ENCODE data around the gene TMEM14B.
A peak's percentile ranks its signal among the peaks of the same experiment; 100 is the strongest.
"Not testable (repeated sequence)": the region's sequence is repeated elsewhere in the genome, so short reads cannot be mapped to it uniquely, and the experiment has no call there.

Gene TMEM14B

DNA sequence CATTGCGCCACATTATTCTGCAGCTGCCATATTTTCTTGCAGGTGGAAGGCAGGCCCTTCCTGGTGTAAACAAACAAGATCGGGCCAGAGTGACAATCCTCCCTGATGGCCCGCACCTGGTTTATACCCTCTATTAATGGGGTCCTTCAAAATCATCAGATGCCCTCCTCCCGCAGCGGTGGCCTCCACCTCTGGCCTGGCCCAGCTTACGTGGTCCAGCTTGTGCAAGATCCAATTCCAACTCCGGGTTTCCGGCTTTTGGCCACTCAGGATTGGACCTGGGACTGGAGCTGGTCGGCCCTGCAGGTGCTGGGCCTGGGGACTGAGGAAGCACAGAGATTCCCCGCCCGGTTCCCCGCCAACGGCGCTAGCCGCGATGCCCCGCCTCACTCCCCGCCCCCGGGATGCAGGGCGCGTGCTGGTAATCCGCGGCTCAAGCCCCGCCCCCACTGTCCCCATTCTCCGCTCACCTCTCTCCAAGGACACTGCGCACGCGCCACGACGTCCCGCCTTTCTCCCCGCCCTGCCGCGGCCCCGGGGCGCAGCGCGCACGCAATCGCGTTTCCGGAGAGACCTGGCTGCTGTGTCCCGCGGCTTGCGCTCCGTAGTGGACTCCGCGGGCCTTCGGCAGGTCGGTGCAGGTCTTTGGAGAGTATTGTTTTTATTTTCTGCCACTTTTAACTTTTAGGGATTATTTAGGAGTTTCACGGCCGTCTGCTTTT, at the start of gene TMEM14B:
Gene TMEM14B, plus strand, starts transcription at position 555 of the 722 bp plus-strand sequence. CDS start 1,441 bp downstream, outside the sequence.
- peak; percentile 94 for DNase-seq (ENCODE audit: low read depth, low spot score)

DNA sequence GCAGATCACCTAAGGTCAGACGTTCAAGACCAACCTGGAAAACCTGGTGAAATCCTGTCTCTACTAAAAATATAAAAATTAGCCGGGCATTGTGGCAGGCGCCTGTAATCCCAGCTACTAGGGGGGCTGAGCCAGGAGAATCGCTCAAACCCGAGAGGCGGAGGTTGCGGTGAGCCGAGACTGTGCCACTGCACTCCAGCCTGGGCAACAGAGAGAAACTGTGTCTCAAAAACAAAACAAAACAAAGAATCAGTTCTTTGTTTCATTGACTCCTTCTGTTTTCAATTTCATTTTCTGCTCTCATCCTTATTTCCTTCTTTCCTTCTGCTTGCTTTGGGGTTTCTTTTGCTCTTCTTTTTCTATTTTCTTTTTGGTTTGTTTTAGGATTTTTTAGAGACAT, 33.6 kb upstream of the TMEM14B start:
- no peak for DNase-seq (ENCODE audit: low read depth, low spot score)

DNA sequence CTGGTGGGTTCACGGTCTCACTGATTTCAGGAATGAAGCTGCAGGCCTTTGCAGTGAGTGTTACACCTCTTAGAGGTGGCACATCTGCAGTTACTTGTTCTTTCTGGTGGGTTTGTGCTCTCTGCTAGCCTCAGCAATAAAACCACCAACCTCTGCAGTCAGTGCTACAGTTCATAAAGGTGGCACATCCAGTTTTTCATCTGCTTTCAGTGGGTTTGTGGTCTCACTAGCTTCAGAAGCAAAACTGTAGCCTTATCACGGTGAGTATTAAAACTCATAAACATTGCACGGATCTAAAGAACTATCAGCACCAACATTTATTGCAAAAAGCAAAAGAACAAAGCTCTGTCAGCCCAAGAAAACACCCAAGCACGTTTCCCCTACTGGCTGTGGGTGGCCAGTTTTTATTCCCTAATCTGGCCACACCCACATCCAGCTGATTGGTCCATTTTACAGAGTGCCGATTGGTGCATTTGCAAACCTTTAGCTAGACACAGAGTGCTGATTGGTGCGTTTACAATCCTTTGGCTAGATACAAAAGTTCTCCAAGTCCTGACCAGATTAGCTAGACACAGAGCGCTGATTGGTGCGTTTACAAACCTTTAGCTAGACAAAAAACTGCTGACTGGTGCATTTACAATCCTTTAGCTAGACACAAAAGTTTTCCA, 28.2 kb upstream of the TMEM14B start:
- DNase-seq (ENCODE audit: low read depth, low spot score) = no peak

DNA sequence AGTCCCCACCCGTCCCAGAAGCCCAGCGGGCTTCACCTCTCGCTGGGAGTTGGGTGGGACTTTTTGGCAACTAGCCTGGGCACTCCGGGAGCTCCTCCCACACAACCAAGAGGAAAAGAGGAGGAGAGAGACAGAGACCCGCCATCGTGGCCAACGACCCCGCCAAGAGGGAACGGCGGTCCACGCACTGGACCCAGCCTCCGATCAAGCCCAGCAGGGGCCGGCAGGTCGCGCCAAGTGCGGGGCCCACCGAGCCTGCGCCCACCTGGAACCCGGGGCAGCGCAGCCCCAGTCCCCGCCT, 27.7 kb upstream of the TMEM14B start:
- DNase-seq (ENCODE audit: low read depth, low spot score) = no peak

GRCh38 chr6:10720265-10720959, 27.2 kb upstream of the TMEM14B start:
- DNase-seq (ENCODE audit: low read depth, low spot score) = no peak

DNA sequence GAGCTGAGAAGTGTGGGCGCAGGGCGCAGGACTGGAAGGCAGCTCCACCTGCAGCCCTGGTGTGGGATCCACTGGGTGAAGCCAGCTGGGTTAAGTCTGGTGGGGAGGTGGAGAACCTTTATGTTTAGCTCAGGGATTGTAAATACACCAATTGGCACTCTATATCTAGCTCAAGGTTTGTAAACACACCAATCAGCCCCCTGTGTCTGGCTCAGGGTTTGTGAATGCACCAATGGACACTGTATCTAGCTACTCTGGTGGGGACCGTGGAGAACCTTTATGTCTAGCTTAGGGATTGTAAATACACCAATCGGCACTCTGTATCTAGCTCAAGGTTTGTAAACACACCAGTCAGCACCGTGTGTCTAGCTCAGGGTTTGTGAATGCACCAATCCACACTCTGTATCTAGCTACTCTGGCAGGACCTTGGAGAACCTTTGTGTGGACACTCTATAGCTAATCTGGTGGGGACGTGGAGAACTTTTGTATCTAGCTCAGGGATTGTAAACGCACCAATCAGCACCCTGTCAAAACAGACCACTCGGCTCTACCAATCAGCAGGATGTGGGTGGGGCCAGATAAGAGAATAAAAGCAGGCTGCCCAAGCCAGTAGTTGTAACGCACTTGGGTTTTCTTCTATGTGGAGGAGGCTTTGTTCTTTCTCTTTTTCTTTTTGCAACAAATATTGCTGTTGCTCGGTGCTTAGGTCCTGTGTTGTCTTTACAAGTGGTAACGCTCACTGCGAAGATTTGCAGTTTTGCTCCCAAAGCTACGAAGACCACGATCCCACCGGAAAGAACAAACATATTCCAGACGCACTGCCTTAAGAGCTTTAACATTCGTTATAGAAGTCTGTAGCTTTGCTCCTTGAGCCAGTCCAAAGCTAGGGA, 26.4 kb upstream of the TMEM14B start:
- DNase-seq (ENCODE audit: low read depth, low spot score) = not testable (repeated sequence)

DNA sequence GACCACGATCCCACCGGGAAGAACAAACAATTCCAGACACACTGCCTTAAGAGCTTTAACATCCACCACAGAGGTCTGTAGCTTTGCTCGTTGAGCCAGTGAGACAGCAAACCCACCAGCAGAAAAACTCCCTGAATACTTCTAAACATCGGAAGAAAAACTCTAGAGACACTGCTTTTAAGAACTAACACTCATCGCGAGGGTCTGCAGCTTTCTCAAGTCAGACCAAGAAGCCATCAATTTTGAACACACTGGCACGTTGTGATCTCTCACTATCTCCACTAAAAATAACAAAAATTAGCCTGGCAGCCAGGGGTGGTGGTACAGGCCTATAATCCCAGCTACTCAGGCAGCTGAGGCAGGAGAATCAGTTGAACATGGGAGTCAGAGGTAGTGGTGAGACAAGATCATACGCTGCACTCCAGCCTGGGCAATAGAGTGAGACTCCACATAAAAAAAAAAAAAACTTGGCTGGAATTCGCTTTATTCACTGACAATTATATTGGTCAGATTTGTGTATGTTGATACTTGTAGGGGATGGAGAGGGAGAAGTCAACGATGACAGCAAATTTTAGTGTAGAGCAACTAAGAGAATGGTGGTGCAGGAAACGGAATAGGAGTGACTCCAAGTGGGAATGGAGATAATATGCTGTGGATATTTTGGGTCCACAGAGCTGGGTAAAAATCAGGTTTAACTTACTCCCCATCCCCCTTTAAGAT, 25.6 kb upstream of the TMEM14B start:
- DNase-seq (ENCODE audit: low read depth, low spot score) = no peak

GRCh38 chr6:10722570-10722819, 25.1 kb upstream of the TMEM14B start:
- no peak for DNase-seq (ENCODE audit: low read depth, low spot score)

- DNase-seq (ENCODE audit: low read depth, low spot score) = peak; percentile 94
Measured at GRCh38 chr6:10722820-10723566, 24.6 kb upstream of the TMEM14B start, which contains the start of gene TMEM14C. TMEM14C (plus strand) TSS chr6:10723070; CDS start chr6:10724614, 1,544 bp downstream.

- no peak for DNase-seq (ENCODE audit: low read depth, low spot score)
Measured at GRCh38 chr6:10723567-10723881, 24.1 kb upstream of the TMEM14B start.

GRCh38 chr6:10725044-10725443, 22.6 kb upstream of the TMEM14B start:
- no peak for DNase-seq (ENCODE audit: low read depth, low spot score)

DNA sequence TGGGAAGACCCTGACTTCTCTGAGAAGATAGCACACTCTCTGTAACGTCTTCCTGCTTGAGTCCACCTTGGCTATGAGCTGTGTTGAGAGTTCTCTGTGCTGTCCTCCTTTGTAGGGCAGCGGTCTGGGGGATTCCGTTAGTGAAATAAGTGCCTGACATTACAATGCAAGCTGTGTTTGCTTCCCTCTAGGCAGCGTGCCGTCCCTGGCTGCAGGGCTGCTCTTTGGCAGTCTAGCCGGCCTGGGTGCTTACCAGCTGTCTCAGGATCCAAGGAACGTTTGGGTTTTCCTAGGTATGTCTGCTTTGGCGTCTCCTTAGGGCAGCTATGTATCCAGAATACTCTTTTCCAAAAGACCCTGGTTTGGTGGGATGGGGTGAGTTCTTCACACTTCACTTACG, 21.9 kb upstream of the TMEM14B start:
- DNase-seq (ENCODE audit: low read depth, low spot score) = no peak

GRCh38 chr6:10730254-10730653, 17.4 kb upstream of the TMEM14B start:
- DNase-seq (ENCODE audit: low read depth, low spot score) = no peak

DNA sequence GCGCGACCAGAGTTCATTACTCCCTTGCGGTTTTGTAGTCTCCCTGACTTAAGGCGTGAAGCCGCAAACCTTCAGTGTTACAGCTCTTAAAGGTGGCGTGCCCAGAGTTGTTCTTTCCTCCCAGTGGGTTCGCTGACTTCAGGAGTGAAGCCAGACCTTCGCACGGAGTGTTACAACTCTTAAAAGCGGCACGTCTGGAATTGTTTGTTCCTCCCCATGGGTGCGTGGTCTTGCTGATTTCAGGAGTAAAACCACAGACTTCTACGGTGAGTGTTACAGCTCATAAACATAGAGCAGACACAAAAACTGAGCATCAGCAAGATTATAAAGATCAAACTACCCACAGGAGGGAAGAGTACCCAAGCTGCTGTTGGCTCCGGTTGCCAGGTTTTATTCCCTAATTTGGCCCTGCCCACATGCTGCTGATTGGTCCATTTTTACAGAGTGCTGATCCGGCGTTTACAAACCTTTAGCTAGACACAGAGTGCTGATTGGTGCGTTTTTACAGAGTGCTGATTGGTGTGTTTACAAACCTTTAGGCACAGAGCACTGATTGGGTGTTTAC, 14.4 kb upstream of the TMEM14B start:
- DNase-seq (ENCODE audit: low read depth, low spot score) = no peak

- no peak for DNase-seq (ENCODE audit: low read depth, low spot score)
Measured at GRCh38 chr6:10733863-10734262, 13.7 kb upstream of the TMEM14B start.

GRCh38 chr6:10736731-10737130, 10.9 kb upstream of the TMEM14B start:
- DNase-seq (ENCODE audit: low read depth, low spot score) = no peak

- DNase-seq (ENCODE audit: low read depth, low spot score) = no peak
Measured at GRCh38 chr6:10740061-10740460, 7.5 kb upstream of the TMEM14B start.

- not testable (repeated sequence) for DNase-seq (ENCODE audit: low read depth, low spot score)
Measured at GRCh38 chr6:10741643-10742042, 6.0 kb upstream of the TMEM14B start.

- DNase-seq (ENCODE audit: low read depth, low spot score) = no peak
Measured at GRCh38 chr6:10742251-10742650, 5.4 kb upstream of the TMEM14B start.

DNA sequence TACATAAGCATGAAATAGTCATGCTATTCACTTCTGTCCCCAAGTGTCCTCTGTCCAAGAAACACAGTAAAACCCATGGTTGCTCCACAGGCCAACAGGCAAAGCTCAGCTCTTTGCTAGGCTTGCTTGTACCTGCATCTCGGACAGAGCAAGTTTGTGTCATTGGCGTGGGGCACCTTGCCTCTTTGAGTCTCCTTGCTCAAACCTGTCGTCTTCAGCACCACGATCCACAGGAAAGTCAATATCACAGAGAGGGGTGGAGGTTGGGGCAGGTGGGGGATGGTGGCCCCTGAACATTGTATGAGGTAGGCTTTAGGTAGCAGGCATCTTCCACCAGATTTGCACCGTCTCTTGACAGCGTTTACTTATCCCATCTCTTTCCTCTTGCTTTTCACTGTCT, 4.1 kb upstream of the TMEM14B start:
- DNase-seq (ENCODE audit: low read depth, low spot score) = no peak

DNA sequence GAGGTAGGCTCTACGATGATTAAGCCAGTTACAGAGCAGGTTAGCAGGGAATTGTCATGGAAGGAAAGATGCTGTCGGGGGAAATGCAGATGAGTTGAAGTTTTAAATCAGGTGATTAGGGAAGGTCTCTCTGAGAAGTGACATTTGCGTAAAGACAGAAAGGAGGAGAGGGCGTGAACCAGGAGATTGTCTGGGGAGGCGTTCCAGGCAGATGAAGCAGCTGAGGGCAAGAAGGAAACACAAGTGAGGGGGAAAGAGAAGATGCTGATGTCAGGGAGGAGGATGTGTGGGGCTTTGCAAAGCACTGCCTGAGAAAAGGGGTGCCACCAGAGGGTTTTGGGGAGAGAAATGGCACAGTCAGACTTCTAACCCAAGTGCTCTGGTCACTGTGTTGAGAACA, 2.5 kb upstream of the TMEM14B start:
- no peak for DNase-seq (ENCODE audit: low read depth, low spot score)

Data from iPS DF 19.7 (cell line).